Stimulated activated CD8-positive, alpha-beta memory T cell treated with anti-CD3 and anti-CD28 coated beads, Interleukin-12 subunit alpha, Interleukin-12 subunit beta, amount 100 ng/mL, for 24 hours (primary cell): ENCODE data around the gene UBE2G1.

Experiments
- DNase-seq: peaks from one replicate; pipeline ENCODE4 v3.0.0-alpha.2; 2020; ENCODE audit errors: extremely low read depth

UBE2G1 gene

GRCh38 chr17:4334332-4334731, 32.1 kb downstream of the UBE2G1 start:
- no peak for DNase-seq

DNA sequence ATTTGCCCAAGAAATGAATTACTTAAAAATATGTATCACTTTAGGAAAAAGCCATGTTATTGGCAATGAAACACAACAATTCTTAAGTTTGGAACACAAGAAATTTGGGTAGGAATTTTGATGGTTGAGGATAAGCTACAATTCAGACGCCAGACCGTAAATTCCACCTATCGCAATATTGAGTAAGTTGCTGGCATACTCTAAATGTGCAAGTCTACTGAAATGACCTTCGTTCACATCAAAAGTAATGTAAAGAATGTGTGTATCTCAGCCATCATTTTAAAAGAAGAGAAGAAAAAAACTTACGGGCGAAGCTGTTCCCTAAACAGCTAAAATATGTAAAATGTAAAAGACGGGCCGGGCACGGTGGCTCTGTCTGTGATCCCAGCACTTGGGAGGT, 33.4 kb downstream of the UBE2G1 start:
- DNase-seq, result no peak

GRCh38 chr17:4332296-4332970, 34.0 kb downstream of the UBE2G1 start:
- DNase-seq, result no peak

DNA sequence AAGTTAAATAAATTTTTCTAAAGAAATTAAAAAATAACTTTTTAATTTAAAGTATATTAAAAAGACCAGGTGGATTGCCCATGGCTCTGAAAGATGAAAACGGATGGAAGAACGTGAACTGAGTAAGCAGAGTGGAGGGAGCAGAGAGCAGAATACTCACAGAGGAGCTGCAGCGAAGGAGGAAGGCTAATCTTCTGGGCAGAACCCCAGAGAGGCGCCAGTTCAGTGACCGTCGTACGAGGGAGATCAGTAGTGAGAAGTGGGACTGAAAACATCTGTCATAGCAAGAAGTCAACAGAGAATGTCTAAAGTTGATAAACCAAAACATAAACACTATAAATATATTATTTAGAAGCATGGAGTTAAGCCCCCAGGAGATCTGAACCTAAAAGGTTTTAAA, 34.9 kb downstream of the UBE2G1 start:
- no peak for DNase-seq

GRCh38 chr17:4329838-4330237, 36.6 kb downstream of the UBE2G1 start:
- no peak for DNase-seq

- DNase-seq, result no peak
These were observed 38.9 kb downstream of the UBE2G1 start for GRCh38 chr17:4327606-4328005.

DNA sequence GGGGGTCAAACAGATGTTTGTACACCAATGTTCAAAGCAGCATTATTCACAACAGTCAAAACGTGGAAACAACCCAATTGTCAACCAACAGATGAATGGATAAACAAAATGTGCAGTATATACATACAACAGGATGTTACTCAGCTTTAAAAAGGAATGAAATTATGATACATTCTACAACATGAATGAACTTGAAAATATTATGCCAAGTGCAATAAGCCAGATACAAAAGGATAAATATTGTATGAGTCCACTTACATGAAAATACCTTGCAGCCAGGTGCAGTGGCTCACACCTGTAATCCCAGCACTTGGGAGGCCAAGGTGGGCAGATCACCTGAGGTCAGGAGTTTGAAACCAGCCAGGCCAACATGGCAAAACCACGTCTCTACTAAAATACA, 39.9 kb downstream of the UBE2G1 start:
- DNase-seq, result no peak

DNA sequence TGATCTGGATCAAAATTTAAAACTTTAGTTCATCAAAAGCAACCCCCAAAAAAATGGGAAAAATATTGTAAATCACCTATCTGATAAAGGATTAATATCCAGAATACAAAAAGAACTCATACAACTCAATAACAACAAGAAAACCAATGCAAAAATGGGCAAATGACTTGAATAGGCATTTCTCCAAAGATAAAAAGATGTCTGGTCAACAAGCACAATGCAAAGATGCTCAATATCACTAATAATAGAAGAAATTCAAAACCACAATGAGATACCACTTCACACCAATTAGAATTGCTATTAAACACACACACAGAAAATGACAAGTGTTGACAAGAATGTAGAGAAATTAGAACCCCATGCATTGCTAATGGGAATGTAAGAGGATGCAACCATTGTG, 40.4 kb downstream of the UBE2G1 start:
- no peak for DNase-seq

GRCh38 chr17:4324463-4324862, 42.0 kb downstream of the UBE2G1 start:
- no peak for DNase-seq

DNA sequence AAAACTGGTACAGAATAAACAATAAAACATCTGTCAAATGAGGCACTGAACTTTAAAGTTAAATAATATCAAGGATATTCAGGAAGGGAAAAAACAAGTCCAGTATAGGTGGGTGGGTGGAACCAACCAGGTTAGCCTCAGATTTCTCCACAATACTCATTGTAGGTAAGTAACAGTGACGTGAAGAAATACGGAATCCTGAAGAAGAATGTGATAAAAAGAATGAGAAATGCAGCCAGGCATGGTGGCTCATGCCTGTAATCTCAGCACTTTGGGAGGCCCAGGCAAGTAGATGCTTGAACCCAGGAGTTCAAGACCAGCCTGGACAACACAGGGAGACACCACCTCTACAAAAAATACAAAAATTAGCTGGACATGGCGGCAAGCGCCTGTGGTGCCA, 47.3 kb downstream of the UBE2G1 start:
- no peak for DNase-seq

DNA sequence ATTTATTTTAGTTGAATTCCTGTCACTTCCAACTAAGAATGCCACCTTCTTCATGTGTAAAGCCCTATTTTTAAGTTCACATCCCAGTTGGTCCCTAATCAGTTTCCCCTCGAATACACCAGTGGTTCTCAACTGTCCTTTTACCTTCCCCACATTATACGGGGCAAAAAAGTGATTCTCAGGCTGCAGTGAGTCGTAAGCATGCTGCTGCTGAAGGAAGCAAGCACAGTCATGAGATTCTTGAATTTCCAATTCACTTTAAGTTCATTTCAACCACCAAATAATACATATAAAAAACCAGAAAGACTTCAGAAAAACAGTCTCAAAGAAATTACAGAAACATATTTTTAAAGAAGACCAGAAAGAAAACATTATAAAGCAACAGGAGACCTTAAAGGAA, 47.9 kb downstream of the UBE2G1 start:
- no peak for DNase-seq

- no peak for DNase-seq
These were observed 48.3 kb downstream of the UBE2G1 start for GRCh38 chr17:4318186-4318585.

DNA sequence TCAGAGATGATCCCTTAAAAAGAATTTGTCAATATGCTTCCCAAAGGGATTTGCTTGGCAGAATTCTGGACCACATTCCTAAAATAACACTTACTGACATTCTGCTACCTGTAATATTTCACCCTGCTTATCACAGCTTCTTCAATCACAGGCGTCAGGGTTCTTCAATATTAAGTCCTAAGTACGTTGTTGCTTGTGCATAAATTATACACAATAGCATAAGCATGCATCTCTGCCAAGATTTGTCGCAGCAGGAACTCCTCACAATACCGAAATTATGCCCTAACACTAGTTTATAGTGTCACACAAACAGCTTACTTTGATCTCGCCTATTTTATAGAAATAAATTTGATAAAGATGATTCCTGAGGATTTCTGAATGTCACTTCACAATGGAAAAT, 48.9 kb downstream of the UBE2G1 start:
- no peak for DNase-seq

GRCh38 chr17:4316648-4317047, 49.8 kb downstream of the UBE2G1 start:
- no peak for DNase-seq

DNA sequence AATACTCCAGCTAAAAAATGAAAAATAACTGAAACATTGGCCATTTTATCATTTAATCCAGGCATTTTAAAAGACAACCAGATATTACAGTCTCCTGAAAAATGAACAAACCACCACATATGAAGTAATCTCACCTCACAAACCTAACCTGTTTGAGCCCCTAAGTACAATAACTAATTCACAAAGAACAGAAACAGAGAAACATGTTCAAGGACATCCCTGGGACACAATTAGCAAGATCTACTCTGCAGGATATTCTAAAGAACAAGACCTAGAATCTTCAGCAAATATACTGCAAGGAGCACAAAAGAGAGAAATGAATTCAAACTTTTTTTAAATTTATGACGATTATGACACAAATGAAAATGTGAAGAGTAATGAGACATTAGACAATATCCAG, 51.9 kb downstream of the UBE2G1 start:
- DNase-seq, result no peak

GRCh38 chr17:4314179-4314578, 52.3 kb downstream of the UBE2G1 start:
- no peak for DNase-seq

GRCh38 chr17:4313221-4314114, 53.0 kb downstream of the UBE2G1 start:
- DNase-seq, result no peak

- DNase-seq, result no peak
These were observed 56.0 kb downstream of the UBE2G1 start for GRCh38 chr17:4310354-4311060.

GRCh38 chr17:4309897-4310296, 56.6 kb downstream of the UBE2G1 start:
- DNase-seq, result no peak

- DNase-seq, result no peak
These were observed 59.1 kb downstream of the UBE2G1 start for GRCh38 chr17:4307179-4307930.

- DNase-seq, result no peak
These were observed 61.3 kb downstream of the UBE2G1 start for GRCh38 chr17:4305224-4305623.
